Medulla oblongata (tissue), 1 donor: ENCODE measurements around the gene DAZAP1.
"Not testable (repeated sequence)": the region's sequence is repeated elsewhere in the genome, so short reads cannot be mapped to it uniquely, and the experiment has no call there.

Experiments used
- DNase-seq: peaks from one replicate; pipeline ENCODE4 v3.0.0-alpha.2; 2015; ENCODE audit errors: extremely low spot score

Gene DAZAP1

GRCh38 chr19:1425102-1425837, 17.9 kb downstream of the DAZAP1 start:
- no peak for DNase-seq

- no peak for DNase-seq
These were observed 18.5 kb downstream of the DAZAP1 start for GRCh38 chr19:1425902-1426301.

GRCh38 chr19:1426736-1427135, 19.4 kb downstream of the DAZAP1 start:
- DNase-seq: no peak

- no peak for DNase-seq
These were observed 20.0 kb downstream of the DAZAP1 start for GRCh38 chr19:1427221-1427920.

GRCh38 chr19:1428738-1429391, 21.5 kb downstream of the DAZAP1 start:
- DNase-seq: no peak

GRCh38 chr19:1429750-1430149, 22.4 kb downstream of the DAZAP1 start:
- DNase-seq: no peak

- no peak for DNase-seq
These were observed 22.9 kb downstream of the DAZAP1 start for GRCh38 chr19:1430246-1430645.

GRCh38 chr19:1431759-1432506, 24.5 kb downstream of the DAZAP1 start:
- no peak for DNase-seq

GRCh38 chr19:1432507-1432887, 25.1 kb downstream of the DAZAP1 start:
- no peak for DNase-seq

GRCh38 chr19:1433119-1434039, 26.0 kb downstream of the DAZAP1 start:
- no peak for DNase-seq

- DNase-seq: no peak
These were observed 26.6 kb downstream of the DAZAP1 start for GRCh38 chr19:1434040-1434366.

- no peak for DNase-seq
These were observed 27.2 kb downstream of the DAZAP1 start for GRCh38 chr19:1434577-1435060.

GRCh38 chr19:1435378-1435989, 28.1 kb downstream of the DAZAP1 start:
- DNase-seq: no peak

- no peak for DNase-seq
These were observed 30.2 kb downstream of the DAZAP1 start for GRCh38 chr19:1437609-1438008.

- DNase-seq: peak; percentile 94
These were observed 30.9 kb downstream of the DAZAP1 start, which contains the start of gene RPS15 for GRCh38 chr19:1438035-1438932. Gene RPS15 (plus strand): TSS chr19:1438396. CDS start chr19:1438426, 30 bp downstream.

GRCh38 chr19:1438933-1439354, 31.6 kb downstream of the DAZAP1 start:
- DNase-seq: no peak

- not testable (repeated sequence) for DNase-seq
These were observed 32.4 kb downstream of the DAZAP1 start for GRCh38 chr19:1439525-1440417.

- DNase-seq: no peak
These were observed 33.0 kb downstream of the DAZAP1 start for GRCh38 chr19:1440418-1440801.
